DOHH2 (cell line): ENCODE measurements around the gene ARPC4.

Experiments used
- CTCF ChIP-seq: fragments of 200-600 bp; sonication (generic); IDR thresholded peaks from one replicate; pipeline ENCODE4 v1.5.1; 2014; ENCODE audit warnings: antibody characterized with exemption, mild to moderate bottlenecking, low read depth, low read length; ENCODE audit not compliant: poor library complexity, severe bottlenecking
- EZH2phosphoT487 ChIP-seq: fragments of 200-600 bp; sonication (generic); IDR thresholded peaks from 2 replicates; pipeline ENCODE4 v1.6.1; 2017; ENCODE audit warnings: borderline replicate concordance, mild to moderate bottlenecking, antibody characterized with exemption, low read length, moderate library complexity, mixed read lengths

GRCh38 chr3:9785602-9786001, 7.3 kb upstream of the ARPC4 start:
- TF ChIP-seq CTCF (no peak), EZH2phosphoT487 (no peak)
